GM12878 (cell line): Measurements from ENCODE around the gene RPS6KA5. TPM values are rescaled to one million over a fixed set of nuclear protein-coding genes. Genes with fewer than 3 reads are reported as not detected.

Experiments used
- ATAC-seq: fragments of 200-7000 bp; cut with Tn5 transposase; 3 replicates; pipeline ENCODE4 v1.9.1; 2020; ENCODE audit warnings: mild to moderate bottlenecking, moderate library complexity
- BruUV-seq: library from RNA; stranded (reverse); fragments of 400-500 nt; replicated peaks from 2 replicates; lab custom pipeline; 2021; lab: Mats Ljungman, UMichigan
- CTCF ChIA-PET: fragments of 300-600 bp; sonication (Branson Sonifier 250); formaldehyde crosslinking; extraction: SDS; loops from one replicate; lab custom pipeline; 2021; ENCODE audit warnings: inconsistent platforms; lab: Yijun Ruan, JAX
- POLR2A ChIA-PET: fragments of 350-600 bp; formaldehyde crosslinking; extraction: SDS; loops from one replicate; lab custom pipeline; 2021; ENCODE audit warnings: inconsistent platforms; lab: Charles Lee
- RAD21 ChIA-PET: fragments of 300-600 bp; sonication (Branson Sonifier 250); formaldehyde crosslinking; loops from one replicate; lab custom pipeline; 2023; ENCODE audit warnings: antibody characterized with exemption; ENCODE audit not compliant: unreplicated experiment; lab: Charles Lee
- SMC1A ChIA-PET: fragments of 300-600 bp; sonication (Branson Sonifier 250); formaldehyde crosslinking; loops from one replicate; lab custom pipeline; 2023; ENCODE audit not compliant: unreplicated experiment, uncharacterized antibody; lab: Charles Lee
- DNase-seq: peaks from one replicate; pipeline ENCODE4 v3.0.0-alpha.2; 2011; ENCODE audit warnings: low read depth, low spot score
- FAIRE-seq: peaks from 3 replicates; lab custom pipeline; 2011; peaks lifted over from hg19 to GRCh38; lab: Jason Lieb, UNC
- H2AFZ ChIP-seq: 2 replicates; pipeline ENCODE4 v1.6.0; 2011; ENCODE audit warnings: low read depth, low read length, control low read depth; ENCODE audit not compliant: control insufficient read depth
- H3K27ac ChIP-seq: 2 replicates; pipeline ENCODE4 v1.5.1; 2011; ENCODE audit warnings: control low read depth; ENCODE audit not compliant: control insufficient read depth, insufficient read depth
- H3K27me3 ChIP-seq, 2 experiments: replicated peaks in 1 of 2; 2 replicates each; pipeline versions ENCODE4 v1.6.0 to v1.6.1; 2011; ENCODE audit warnings: low read length in 1 of 2; ENCODE audit not compliant: control insufficient read depth in 2 of 2, insufficient read depth in 2 of 2
- H3K36me3 ChIP-seq, 2 experiments: 2 replicates each; pipeline ENCODE4 v1.5.1; 2011; ENCODE audit warnings: low read length in 1 of 2; ENCODE audit not compliant: control insufficient read depth in 2 of 2, insufficient read depth in 2 of 2
- H3K4me1 ChIP-seq: 2 replicates; pipeline ENCODE4 v1.6.1; 2011; ENCODE audit warnings: mild to moderate bottlenecking, low read length, moderate library complexity, mixed read lengths; ENCODE audit not compliant: control insufficient read depth, insufficient read depth
- H3K4me2 ChIP-seq: 2 replicates; pipeline ENCODE4 v1.6.0; 2011; ENCODE audit warnings: control low read depth; ENCODE audit not compliant: control insufficient read depth, insufficient read depth
- H3K4me3 ChIP-seq: fragments of 200-600 bp; sonication (generic); 2 replicates; pipeline ENCODE4 v1.5.1; 2016
- H3K79me2 ChIP-seq: 2 replicates; pipeline ENCODE4 v1.6.0; 2011; ENCODE audit warnings: low read length; ENCODE audit not compliant: control insufficient read depth, insufficient read depth
- H3K9ac ChIP-seq: 2 replicates; pipeline ENCODE4 v1.8.0; 2011; ENCODE audit warnings: low read length, control low read depth, mixed read lengths; ENCODE audit not compliant: control insufficient read depth, insufficient read depth
- H3K9me3 ChIP-seq: replicated peaks from 3 replicates; pipeline ENCODE4 v1.5.1; 2011; ENCODE audit warnings: mild to moderate bottlenecking, low read length; ENCODE audit not compliant: control insufficient read depth, insufficient read depth
- H4K20me1 ChIP-seq: 2 replicates; pipeline ENCODE4 v1.6.0; 2011; ENCODE audit not compliant: control insufficient read depth, insufficient read depth
- HDAC2 ChIP-seq: fragments of 200-600 bp; sonication (generic); IDR thresholded peaks from 2 replicates; pipeline ENCODE4 v1.6.1; 2017
- HDAC6 ChIP-seq: fragments of 200-600 bp; sonication (generic); IDR thresholded peaks from one replicate; pipeline ENCODE4 v1.8.0; 2017; ENCODE audit warnings: antibody characterized with exemption; ENCODE audit not compliant: unreplicated experiment
- SP1 ChIP-seq: IDR thresholded peaks from one replicate; pipeline ENCODE4 v1.6.1; 2011; ENCODE audit warnings: low read depth, low read length
- SREBF1 ChIP-seq: IDR thresholded peaks from 2 replicates; pipeline ENCODE4 v1.6.1; 2012; ENCODE audit warnings: mild to moderate bottlenecking, low read length
- SREBF2 ChIP-seq: IDR thresholded peaks from 2 replicates; pipeline ENCODE4 v1.6.1; 2012; ENCODE audit warnings: mild to moderate bottlenecking, low read length
- SRF ChIP-seq, 2 experiments: IDR thresholded peaks; 2 replicates each; pipeline ENCODE4 v1.6.1; 2011; ENCODE audit warnings: low read depth in 2 of 2, low read length in 2 of 2, mild to moderate bottlenecking in 1 of 2, moderate library complexity in 1 of 2
- TAF1 ChIP-seq: IDR thresholded peaks from 2 replicates; pipeline ENCODE4 v1.6.1; 2011; ENCODE audit warnings: mild to moderate bottlenecking, low read depth, low read length, borderline replicate concordance
- in situ Hi-C: fragments of 300-500 bp; cut with MboI; formaldehyde crosslinking; loops from 9 replicates; pipeline ENCODE4 v1.14.3; 2018; ENCODE audit warnings: mixed read lengths
- intact Hi-C: fragments of 100-400 bp; cut with micrococcal nuclease; formaldehyde crosslinking; loops from one replicate; pipeline ENCODE4 v1.14.2; 2022; ENCODE audit not compliant: unreplicated experiment
- polyA plus RNA-seq, 11 experiments: library from polyadenylated mRNA; depleted of rRNA in 4 of 11; unstranded in 6 of 11; stranded (reverse) in 5 of 11; fragments of >200 nt; fragmentation: Nextera tagmentation in 4 of 11; fragmentation: Illumina TruSeq in 1 of 11; extraction: Ambion mirVana in 4 of 11; extraction: Trizol in 1 of 11; gene quantifications; 1 replicate in 1 of 11; 2 replicates in 10 of 11; pipeline versions ENCODE4 v1.2.1 to v1.2.3, GENCODE V29; 2011 to 2016; ENCODE audit warnings: inconsistent platforms in 2 of 11, missing spikeins in 2 of 11, low read depth in 1 of 11
- total RNA-seq, 4 experiments: library from RNA; depleted of rRNA in 3 of 4; stranded (reverse); fragments of >200 nt in 3 of 4; fragmentation: Illumina TruSeq in 1 of 4; extraction: Trizol in 1 of 4; gene quantifications; 2 replicates each; pipeline versions ENCODE4 v1.2.1 to v1.2.3, GENCODE V29; 2013 to 2021
- TF ChIP-seq, protein P1 (sequence below): fragments of 450-650 bp; formaldehyde crosslinking; IDR thresholded peaks from 2 replicates; pipeline ENCODE4 v1.5.0; 2022; ENCODE audit warnings: mild to moderate bottlenecking, missing genetic modification characterization
- TF ChIP-seq, protein P2 (sequence below): IDR thresholded peaks from 2 replicates; pipeline ENCODE4 v1.6.1; 2011; ENCODE audit warnings: borderline replicate concordance, low read depth, mild to moderate bottlenecking, moderate library complexity, low read length; ENCODE audit not compliant: insufficient read depth, poor library complexity, severe bottlenecking
- TF ChIP-seq, protein P3 (sequence below): IDR thresholded peaks from 2 replicates; pipeline ENCODE4 v1.6.1; 2012; ENCODE audit warnings: low read depth, low read length, improper control_type of control experiment
- TF ChIP-seq, protein P4 (sequence below): IDR thresholded peaks from 2 replicates; pipeline ENCODE4 v1.6.1; 2012; ENCODE audit warnings: improper control_type of control experiment, low read depth, low read length; ENCODE audit not compliant: insufficient replicate concordance
- TF ChIP-seq, protein P5 (sequence below): fragments of 450-650 bp; IDR thresholded peaks from 2 replicates; pipeline ENCODE4 v1.6.1; 2017; ENCODE audit warnings: borderline replicate concordance

RPS6KA5 gene
- total and polyA plus RNA-seq, 10 of the 15 experiments (the other 5 are each of a cell fraction or from before 2014, with no cell fraction given), result 1.4 to 7.0 (median 3.7) TPM

DNA sequence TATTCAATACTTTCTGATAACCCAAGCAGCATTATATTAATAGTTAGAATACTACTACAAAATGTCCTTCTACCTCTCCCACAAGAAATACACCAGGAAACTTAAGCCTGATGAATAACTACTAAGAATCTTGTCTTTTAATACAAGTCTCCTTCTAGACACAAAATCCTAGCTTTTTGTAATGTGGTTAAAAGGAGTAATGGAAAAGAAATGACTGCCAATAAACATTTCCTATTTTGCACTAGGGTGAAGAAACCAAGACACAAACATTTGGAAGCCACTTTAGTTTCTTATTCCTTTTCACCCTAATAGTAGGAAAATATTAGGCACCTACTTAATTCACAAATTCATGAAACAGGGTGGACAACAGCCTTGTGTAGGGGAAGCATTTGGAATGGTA lies 192.9 kb downstream of the RPS6KA5 start:
- FAIRE-seq (no peak), DNase-seq (no peak)
- H3K27me3 ChIP-seq, result no peaks in the 10 kb centered on the region
- TF ChIP-seq, protein P1, sequence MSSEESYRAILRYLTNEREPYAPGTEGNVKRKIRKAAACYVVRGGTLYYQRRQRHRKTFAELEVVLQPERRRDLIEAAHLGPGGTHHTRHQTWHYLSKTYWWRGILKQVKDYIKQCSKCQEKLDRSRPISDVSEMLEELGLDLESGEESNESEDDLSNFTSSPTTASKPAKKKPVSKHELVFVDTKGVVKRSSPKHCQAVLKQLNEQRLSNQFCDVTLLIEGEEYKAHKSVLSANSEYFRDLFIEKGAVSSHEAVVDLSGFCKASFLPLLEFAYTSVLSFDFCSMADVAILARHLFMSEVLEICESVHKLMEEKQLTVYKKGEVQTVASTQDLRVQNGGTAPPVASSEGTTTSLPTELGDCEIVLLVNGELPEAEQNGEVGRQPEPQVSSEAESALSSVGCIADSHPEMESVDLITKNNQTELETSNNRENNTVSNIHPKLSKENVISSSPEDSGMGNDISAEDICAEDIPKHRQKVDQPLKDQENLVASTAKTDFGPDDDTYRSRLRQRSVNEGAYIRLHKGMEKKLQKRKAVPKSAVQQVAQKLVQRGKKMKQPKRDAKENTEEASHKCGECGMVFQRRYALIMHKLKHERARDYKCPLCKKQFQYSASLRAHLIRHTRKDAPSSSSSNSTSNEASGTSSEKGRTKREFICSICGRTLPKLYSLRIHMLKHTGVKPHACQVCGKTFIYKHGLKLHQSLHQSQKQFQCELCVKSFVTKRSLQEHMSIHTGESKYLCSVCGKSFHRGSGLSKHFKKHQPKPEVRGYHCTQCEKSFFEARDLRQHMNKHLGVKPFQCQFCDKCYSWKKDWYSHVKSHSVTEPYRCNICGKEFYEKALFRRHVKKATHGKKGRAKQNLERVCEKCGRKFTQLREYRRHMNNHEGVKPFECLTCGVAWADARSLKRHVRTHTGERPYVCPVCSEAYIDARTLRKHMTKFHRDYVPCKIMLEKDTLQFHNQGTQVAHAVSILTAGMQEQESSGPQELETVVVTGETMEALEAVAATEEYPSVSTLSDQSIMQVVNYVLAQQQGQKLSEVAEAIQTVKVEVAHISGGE (CRISPR knock-in tag), result no peak
- TF ChIP-seq, protein P2, sequence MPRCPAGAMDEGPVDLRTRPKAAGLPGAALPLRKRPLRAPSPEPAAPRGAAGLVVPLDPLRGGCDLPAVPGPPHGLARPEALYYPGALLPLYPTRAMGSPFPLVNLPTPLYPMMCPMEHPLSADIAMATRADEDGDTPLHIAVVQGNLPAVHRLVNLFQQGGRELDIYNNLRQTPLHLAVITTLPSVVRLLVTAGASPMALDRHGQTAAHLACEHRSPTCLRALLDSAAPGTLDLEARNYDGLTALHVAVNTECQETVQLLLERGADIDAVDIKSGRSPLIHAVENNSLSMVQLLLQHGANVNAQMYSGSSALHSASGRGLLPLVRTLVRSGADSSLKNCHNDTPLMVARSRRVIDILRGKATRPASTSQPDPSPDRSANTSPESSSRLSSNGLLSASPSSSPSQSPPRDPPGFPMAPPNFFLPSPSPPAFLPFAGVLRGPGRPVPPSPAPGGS, result no peak
- TF ChIP-seq, protein P3, sequence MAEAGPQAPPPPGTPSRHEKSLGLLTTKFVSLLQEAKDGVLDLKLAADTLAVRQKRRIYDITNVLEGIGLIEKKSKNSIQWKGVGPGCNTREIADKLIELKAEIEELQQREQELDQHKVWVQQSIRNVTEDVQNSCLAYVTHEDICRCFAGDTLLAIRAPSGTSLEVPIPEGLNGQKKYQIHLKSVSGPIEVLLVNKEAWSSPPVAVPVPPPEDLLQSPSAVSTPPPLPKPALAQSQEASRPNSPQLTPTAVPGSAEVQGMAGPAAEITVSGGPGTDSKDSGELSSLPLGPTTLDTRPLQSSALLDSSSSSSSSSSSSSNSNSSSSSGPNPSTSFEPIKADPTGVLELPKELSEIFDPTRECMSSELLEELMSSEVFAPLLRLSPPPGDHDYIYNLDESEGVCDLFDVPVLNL, result no peak
- TF ChIP-seq, protein P4, sequence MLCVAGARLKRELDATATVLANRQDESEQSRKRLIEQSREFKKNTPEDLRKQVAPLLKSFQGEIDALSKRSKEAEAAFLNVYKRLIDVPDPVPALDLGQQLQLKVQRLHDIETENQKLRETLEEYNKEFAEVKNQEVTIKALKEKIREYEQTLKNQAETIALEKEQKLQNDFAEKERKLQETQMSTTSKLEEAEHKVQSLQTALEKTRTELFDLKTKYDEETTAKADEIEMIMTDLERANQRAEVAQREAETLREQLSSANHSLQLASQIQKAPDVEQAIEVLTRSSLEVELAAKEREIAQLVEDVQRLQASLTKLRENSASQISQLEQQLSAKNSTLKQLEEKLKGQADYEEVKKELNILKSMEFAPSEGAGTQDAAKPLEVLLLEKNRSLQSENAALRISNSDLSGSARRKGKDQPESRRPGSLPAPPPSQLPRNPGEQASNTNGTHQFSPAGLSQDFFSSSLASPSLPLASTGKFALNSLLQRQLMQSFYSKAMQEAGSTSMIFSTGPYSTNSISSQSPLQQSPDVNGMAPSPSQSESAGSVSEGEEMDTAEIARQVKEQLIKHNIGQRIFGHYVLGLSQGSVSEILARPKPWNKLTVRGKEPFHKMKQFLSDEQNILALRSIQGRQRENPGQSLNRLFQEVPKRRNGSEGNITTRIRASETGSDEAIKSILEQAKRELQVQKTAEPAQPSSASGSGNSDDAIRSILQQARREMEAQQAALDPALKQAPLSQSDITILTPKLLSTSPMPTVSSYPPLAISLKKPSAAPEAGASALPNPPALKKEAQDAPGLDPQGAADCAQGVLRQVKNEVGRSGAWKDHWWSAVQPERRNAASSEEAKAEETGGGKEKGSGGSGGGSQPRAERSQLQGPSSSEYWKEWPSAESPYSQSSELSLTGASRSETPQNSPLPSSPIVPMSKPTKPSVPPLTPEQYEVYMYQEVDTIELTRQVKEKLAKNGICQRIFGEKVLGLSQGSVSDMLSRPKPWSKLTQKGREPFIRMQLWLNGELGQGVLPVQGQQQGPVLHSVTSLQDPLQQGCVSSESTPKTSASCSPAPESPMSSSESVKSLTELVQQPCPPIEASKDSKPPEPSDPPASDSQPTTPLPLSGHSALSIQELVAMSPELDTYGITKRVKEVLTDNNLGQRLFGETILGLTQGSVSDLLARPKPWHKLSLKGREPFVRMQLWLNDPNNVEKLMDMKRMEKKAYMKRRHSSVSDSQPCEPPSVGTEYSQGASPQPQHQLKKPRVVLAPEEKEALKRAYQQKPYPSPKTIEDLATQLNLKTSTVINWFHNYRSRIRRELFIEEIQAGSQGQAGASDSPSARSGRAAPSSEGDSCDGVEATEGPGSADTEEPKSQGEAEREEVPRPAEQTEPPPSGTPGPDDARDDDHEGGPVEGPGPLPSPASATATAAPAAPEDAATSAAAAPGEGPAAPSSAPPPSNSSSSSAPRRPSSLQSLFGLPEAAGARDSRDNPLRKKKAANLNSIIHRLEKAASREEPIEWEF, result no peak
- TF ChIP-seq TAF1, result no peak
- no peak for TF ChIP-seq SREBF2
- no peak for TF ChIP-seq SRF (IDR thresholded peaks at IDR 0.05; ENCODE audit: low read depth in 2 of 2, low read length in 2 of 2)
- no peak for TF ChIP-seq HDAC6
- no peak for TF ChIP-seq HDAC2
- no peak for TF ChIP-seq SREBF1
- TF ChIP-seq, protein P5, sequence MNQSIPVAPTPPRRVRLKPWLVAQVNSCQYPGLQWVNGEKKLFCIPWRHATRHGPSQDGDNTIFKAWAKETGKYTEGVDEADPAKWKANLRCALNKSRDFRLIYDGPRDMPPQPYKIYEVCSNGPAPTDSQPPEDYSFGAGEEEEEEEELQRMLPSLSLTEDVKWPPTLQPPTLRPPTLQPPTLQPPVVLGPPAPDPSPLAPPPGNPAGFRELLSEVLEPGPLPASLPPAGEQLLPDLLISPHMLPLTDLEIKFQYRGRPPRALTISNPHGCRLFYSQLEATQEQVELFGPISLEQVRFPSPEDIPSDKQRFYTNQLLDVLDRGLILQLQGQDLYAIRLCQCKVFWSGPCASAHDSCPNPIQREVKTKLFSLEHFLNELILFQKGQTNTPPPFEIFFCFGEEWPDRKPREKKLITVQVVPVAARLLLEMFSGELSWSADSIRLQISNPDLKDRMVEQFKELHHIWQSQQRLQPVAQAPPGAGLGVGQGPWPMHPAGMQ, result no peak
- TF ChIP-seq SP1, result no peak

More for the DNA sequence above, 192.9 kb downstream of the RPS6KA5 start:
- H4K20me1 ChIP-seq, result no peaks in the 10 kb centered on the region
- ChIA-PET POLR2A (no interaction called here), RAD21 (interaction anchor here (2.2 kb wide), 1 partner anchor 306 kb away, joined by 10 read pairs; no protein-coding TSS in a partner anchor), SMC1A (no interaction called here), CTCF (interaction anchor here (0.6 to 3.3 kb wide), 2 partner anchors 35 to 197 kb away, joined by 3 to 13 read pairs; no protein-coding TSS in a partner anchor)
- intact Hi-C loops, result no loop called here
- no peaks in the 10 kb centered on the region for H3K36me3 ChIP-seq
- no peaks in the 10 kb centered on the region for H3K79me2 ChIP-seq
- H3K4me2 ChIP-seq, result no peak overlapping the region
- no peak overlapping the region for H3K27ac ChIP-seq
- no TSS peak for BruUV-seq
- H3K9ac ChIP-seq, result no peak overlapping the region
- H3K9me3 ChIP-seq, result no peaks in the 10 kb centered on the region
- no peak for ATAC-seq
- H3K4me3 ChIP-seq, result no peak overlapping the region
- no peak overlapping the region for H2AFZ ChIP-seq
- in situ Hi-C loops, result no loop called here
- H3K4me1 ChIP-seq, result no peaks in the 10 kb centered on the region
